ENCODE data around the gene ARHGAP45.
"Not testable (repeated sequence)": the region's sequence is repeated elsewhere in the genome, so short reads cannot be mapped to it uniquely, and the experiment has no call there.

ARHGAP45 gene

GRCh38 chr19:1116726-1117581 is 50.0 kb downstream of the ARHGAP45 start:
- DNase-seq (ENCODE audit: low spot score): no peak

GRCh38 chr19:1117654-1118053 is 50.7 kb downstream of the ARHGAP45 start:
- DNase-seq (ENCODE audit: low spot score): no peak

- DNase-seq (ENCODE audit: low spot score): no peak
Measured at GRCh38 chr19:1118999-1119398, 52.0 kb downstream of the ARHGAP45 start.

GRCh38 chr19:1119475-1120217 is 52.7 kb downstream of the ARHGAP45 start:
- DNase-seq (ENCODE audit: low spot score): no peak

- DNase-seq (ENCODE audit: low spot score): no peak
Measured at GRCh38 chr19:1121395-1121794, 54.4 kb downstream of the ARHGAP45 start.

- DNase-seq (ENCODE audit: low spot score): no peak
Measured at GRCh38 chr19:1122021-1122971, 55.3 kb downstream of the ARHGAP45 start.

- peak; percentile 27 for DNase-seq (ENCODE audit: low spot score)
Measured at GRCh38 chr19:1122972-1123363, 56.0 kb downstream of the ARHGAP45 start.

- no peak for DNase-seq (ENCODE audit: low spot score)
Measured at GRCh38 chr19:1123381-1123780, 56.4 kb downstream of the ARHGAP45 start.

GRCh38 chr19:1123885-1124677 is 57.1 kb downstream of the ARHGAP45 start:
- DNase-seq (ENCODE audit: low spot score): no peak

GRCh38 chr19:1125601-1126467 is 58.9 kb downstream of the ARHGAP45 start:
- no peak for DNase-seq (ENCODE audit: low spot score)

GRCh38 chr19:1126984-1127760 is 60.2 kb downstream of the ARHGAP45 start:
- no peak for DNase-seq (ENCODE audit: low spot score)

- no peak for DNase-seq (ENCODE audit: low spot score)
Measured at GRCh38 chr19:1128106-1128505, 61.1 kb downstream of the ARHGAP45 start.

- DNase-seq (ENCODE audit: low spot score): not testable (repeated sequence)
Measured at GRCh38 chr19:1129084-1129483, 62.1 kb downstream of the ARHGAP45 start.

GRCh38 chr19:1129535-1129934 is 62.6 kb downstream of the ARHGAP45 start:
- no peak for DNase-seq (ENCODE audit: low spot score)

- no peak for DNase-seq (ENCODE audit: low spot score)
Measured at GRCh38 chr19:1130771-1131717, 64.1 kb downstream of the ARHGAP45 start.

GRCh38 chr19:1131718-1132551 is 65.0 kb downstream of the ARHGAP45 start:
- peak; percentile 72 for DNase-seq (ENCODE audit: low spot score)
